HG02623 (cell line): Measurements from ENCODE around the gene ARHGAP23.

Source experiments
- ATAC-seq: cut with Tn5 transposase; IDR thresholded peaks from one replicate; pipeline ENCODE4 v1.9.1; 2021; ENCODE audit warnings: moderate library complexity; ENCODE audit not compliant: unreplicated experiment

Gene ARHGAP23

GRCh38 chr17:38440614-38441397 lies 12.5 kb downstream of the ARHGAP23 start:
- no peak for ATAC-seq

- ATAC-seq, result no peak
These were observed 13.3 kb downstream of the ARHGAP23 start for GRCh38 chr17:38441429-38442061.

GRCh38 chr17:38442548-38442947 lies 14.3 kb downstream of the ARHGAP23 start:
- no peak for ATAC-seq

- no peak for ATAC-seq
These were observed 15.2 kb downstream of the ARHGAP23 start for GRCh38 chr17:38443356-38444031.

- ATAC-seq, result no peak
These were observed 15.9 kb downstream of the ARHGAP23 start for GRCh38 chr17:38444151-38444550.

GRCh38 chr17:38447502-38448085 lies 19.3 kb downstream of the ARHGAP23 start:
- ATAC-seq, result no peak

- ATAC-seq, result no peak
These were observed 20.0 kb downstream of the ARHGAP23 start for GRCh38 chr17:38448208-38448771.

GRCh38 chr17:38449364-38449763 lies 21.1 kb downstream of the ARHGAP23 start:
- ATAC-seq, result no peak

GRCh38 chr17:38450557-38451029 lies 22.3 kb downstream of the ARHGAP23 start:
- no peak for ATAC-seq

- no peak for ATAC-seq
These were observed 23.0 kb downstream of the ARHGAP23 start for GRCh38 chr17:38451030-38451839.

GRCh38 chr17:38451840-38452529 lies 23.7 kb downstream of the ARHGAP23 start:
- ATAC-seq, result no peak

GRCh38 chr17:38452719-38453118 lies 24.5 kb downstream of the ARHGAP23 start:
- no peak for ATAC-seq

GRCh38 chr17:38453951-38454421 lies 25.7 kb downstream of the ARHGAP23 start:
- ATAC-seq, result no peak

- ATAC-seq, result no peak
These were observed 26.3 kb downstream of the ARHGAP23 start for GRCh38 chr17:38454532-38454931.

- no peak for ATAC-seq
These were observed 27.1 kb downstream of the ARHGAP23 start for GRCh38 chr17:38455288-38455915.

- no peak for ATAC-seq
These were observed 28.0 kb downstream of the ARHGAP23 start for GRCh38 chr17:38456031-38456815.

GRCh38 chr17:38457577-38458371 lies 29.5 kb downstream of the ARHGAP23 start:
- no peak for ATAC-seq
